Measurements from ENCODE around the gene PADI3. TPM values are rescaled to one million over a fixed set of nuclear protein-coding genes. Genes with fewer than 3 reads are reported as not detected.
A peak's percentile ranks its signal among the peaks of the same experiment; 100 is the strongest.

The PADI3 gene
- total and polyA plus RNA-seq, 9 of the 15 experiments (the other 6 are each of a cell fraction or from before 2014, with no cell fraction given): not detected

- Histone ChIP-seq H3K9me3 (replicated peaks; ENCODE audit: control insufficient read depth, insufficient read depth, low read depth, low read length) (no peaks in the 10 kb centered on the region), H3K4me3 (no peak overlapping the region), H3K9ac (ENCODE audit: insufficient read depth in 1 of 2, low read depth in 2 of 2, low read length in 2 of 2) (no peak overlapping the region), H3K79me2 (ENCODE audit: control insufficient read depth, insufficient read depth, low read length) (no peaks in the 10 kb centered on the region), H3K4me2 (ENCODE audit: insufficient read depth, low read length) (no peak overlapping the region), H3K27ac (ENCODE audit: extremely low read depth, low read depth, low read length) (no peak overlapping the region), H3K9me1 (ENCODE audit: control insufficient read depth, insufficient read depth, low read length) (no peaks in the 10 kb centered on the region), H3K27me3 (ENCODE audit: control insufficient read depth in 2 of 2, insufficient read depth in 2 of 2, low read length in 2 of 2) (peaks cover 9 to 57% of the 10 kb centered on the region in 2 experiments; a peak in 4 of 5 replicates), H3K36me3 (ENCODE audit: control insufficient read depth, insufficient read depth, low read length) (no peaks in the 10 kb centered on the region), H2AFZ (ENCODE audit: low read depth, low read length) (no peak overlapping the region), H4K20me1 (replicated peaks; ENCODE audit: control insufficient read depth, insufficient read depth, low read length) (peaks cover 9% of the 10 kb centered on the region), H3K4me1 (replicated peaks in 1 of 2; ENCODE audit: control insufficient read depth in 2 of 2, insufficient read depth in 2 of 2, low read length in 2 of 2) (no peaks in the 10 kb centered on the region)
- BruUV-seq (replicated peaks): no TSS peak
- ChIA-PET POLR2A (interaction anchor here (0.6 to 1.4 kb wide), 2 partner anchors 13 to 15 kb away, joined by 3 to 6 read pairs; no protein-coding TSS in a partner anchor), CTCF (ENCODE audit: low intra/inter-chr PET ratio) (no interaction called here)
- in situ Hi-C loops (cut with MboI): no loop called here
- intact Hi-C loops (cut with micrococcal nuclease): no loop called here
- TF ChIP-seq BCOR (IDR thresholded peaks at IDR 0.05): 0 out of 2 replicates have a peak, but pooled peaks have one; percentile 25
- TF ChIP-seq RBM25 (IDR thresholded peaks at IDR 0.05; ENCODE audit: low read depth, low read length, severe bottlenecking): peak; percentile 72
- TF ChIP-seq USF1 (CRISPR knock-in tag; IDR thresholded peaks at IDR 0.05): peak; percentile 61
- TF ChIP-seq ATF7 (IDR thresholded peaks at IDR 0.05): peak; percentile 20; the same call in 1 of the 2 replicates
- TF ChIP-seq USF2 (CRISPR knock-in tag; IDR thresholded peaks at IDR 0.05): 0 out of 2 replicates have a peak, but pooled peaks have one; percentile 17
- TF ChIP-seq, protein P1, sequence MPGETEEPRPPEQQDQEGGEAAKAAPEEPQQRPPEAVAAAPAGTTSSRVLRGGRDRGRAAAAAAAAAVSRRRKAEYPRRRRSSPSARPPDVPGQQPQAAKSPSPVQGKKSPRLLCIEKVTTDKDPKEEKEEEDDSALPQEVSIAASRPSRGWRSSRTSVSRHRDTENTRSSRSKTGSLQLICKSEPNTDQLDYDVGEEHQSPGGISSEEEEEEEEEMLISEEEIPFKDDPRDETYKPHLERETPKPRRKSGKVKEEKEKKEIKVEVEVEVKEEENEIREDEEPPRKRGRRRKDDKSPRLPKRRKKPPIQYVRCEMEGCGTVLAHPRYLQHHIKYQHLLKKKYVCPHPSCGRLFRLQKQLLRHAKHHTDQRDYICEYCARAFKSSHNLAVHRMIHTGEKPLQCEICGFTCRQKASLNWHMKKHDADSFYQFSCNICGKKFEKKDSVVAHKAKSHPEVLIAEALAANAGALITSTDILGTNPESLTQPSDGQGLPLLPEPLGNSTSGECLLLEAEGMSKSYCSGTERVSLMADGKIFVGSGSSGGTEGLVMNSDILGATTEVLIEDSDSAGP (CRISPR knock-in tag; IDR thresholded peaks at IDR 0.05): peak; percentile 68; the same call in 1 of the 2 replicates
- no peak for TF ChIP-seq ZNF354B (CRISPR knock-in tag; IDR thresholded peaks at IDR 0.05)
- no peak for TF ChIP-seq MGA (IDR thresholded peaks at IDR 0.05)
- DNase-seq (ENCODE audit: extremely low read depth in 1 of 4, low spot score in 3 of 4) (no peak), FAIRE-seq (no peak), ATAC-seq (no peak)
- 1% methylated on average over 7 of the region's 7 CpGs for WGBS (ENCODE audit: insufficient coverage, low coverage, missing lambda C conversion rate)
These were observed 11.4 kb downstream of the PADI3 start for GRCh38 chr1:17260264-17260663.
